Mesenchymal stem cell (in vitro differentiated cells and primary cell): Measurements from ENCODE around the gene CORO1C.

Experiments
- DNase-seq: peaks from one replicate; pipeline ENCODE4 v3.0.0-alpha.2; 2013
- H2AFZ ChIP-seq: one replicate; pipeline ENCODE4 v1.6.1; 2013; ENCODE audit warnings: low read depth, mild to moderate bottlenecking, control low read depth, inconsistent platforms, low read length, moderate library complexity
- H2AK5ac ChIP-seq: 2 replicates; pipeline ENCODE4 v1.6.1; 2013; ENCODE audit warnings: low read length, moderate library complexity, mild to moderate bottlenecking, inconsistent platforms; ENCODE audit not compliant: severe bottlenecking
- H2BK120ac ChIP-seq: one replicate; pipeline ENCODE4 v1.6.1; 2013; ENCODE audit warnings: low read depth, mild to moderate bottlenecking, inconsistent platforms, low read length, moderate library complexity
- H2BK12ac ChIP-seq, 2 experiments: one replicate each; pipeline ENCODE4 v1.6.1; 2013; ENCODE audit warnings: inconsistent platforms in 2 of 2, low read length in 2 of 2, mild to moderate bottlenecking in 2 of 2, moderate library complexity in 2 of 2, control low read depth in 1 of 2
- H2BK15ac ChIP-seq: one replicate; pipeline ENCODE4 v1.6.1; 2013; ENCODE audit warnings: mild to moderate bottlenecking, low read depth, inconsistent platforms; ENCODE audit not compliant: poor library complexity, severe bottlenecking
- H2BK5ac ChIP-seq: 2 replicates; pipeline ENCODE4 v1.6.1; 2013; ENCODE audit warnings: low read depth, mild to moderate bottlenecking, low read length, control low read depth, inconsistent platforms; ENCODE audit not compliant: poor library complexity, severe bottlenecking
- H3K14ac ChIP-seq, 2 experiments: one replicate each; pipeline ENCODE4 v1.6.1; 2013; ENCODE audit warnings: inconsistent platforms in 2 of 2, low read length in 2 of 2, control low read depth in 1 of 2, mild to moderate bottlenecking in 1 of 2, moderate library complexity in 1 of 2
- H3K18ac ChIP-seq, 2 experiments: one replicate each; pipeline ENCODE4 v1.6.1; 2013; ENCODE audit warnings: inconsistent platforms in 2 of 2, low read length in 2 of 2, control low read depth in 1 of 2, low read depth in 1 of 2, mild to moderate bottlenecking in 1 of 2
- H3K23ac ChIP-seq, 2 experiments: one replicate each; pipeline ENCODE4 v1.6.1; 2013; ENCODE audit warnings: inconsistent platforms in 2 of 2, low read length in 2 of 2, mild to moderate bottlenecking in 2 of 2, moderate library complexity in 2 of 2, control low read depth in 1 of 2
- H3K27ac ChIP-seq: 2 replicates; pipeline ENCODE4 v1.5.1; 2013; ENCODE audit warnings: mild to moderate bottlenecking, moderate library complexity, low read length, control low read depth, inconsistent platforms; ENCODE audit not compliant: poor library complexity, severe bottlenecking
- H3K27me3 ChIP-seq, 2 experiments: 2 replicates each; pipeline versions ENCODE4 v1.6.1 to v1.7.0; 2013; ENCODE audit warnings: low read length in 2 of 2, mild to moderate bottlenecking in 2 of 2, moderate library complexity in 2 of 2, control low read depth in 1 of 2, inconsistent platforms in 1 of 2; ENCODE audit not compliant: control insufficient read depth in 1 of 2, insufficient read depth in 1 of 2
- H3K36me3 ChIP-seq, 2 experiments: 2 replicates each; pipeline versions ENCODE4 v1.6.1 to v1.7.0; 2013; ENCODE audit warnings: low read length in 2 of 2, control low read depth in 1 of 2, inconsistent platforms in 1 of 2, low read depth in 1 of 2, mild to moderate bottlenecking in 1 of 2; ENCODE audit not compliant: insufficient read depth in 2 of 2, control insufficient read depth in 1 of 2
- H3K4ac ChIP-seq, 2 experiments: one replicate each; pipeline ENCODE4 v1.6.1; 2013; ENCODE audit warnings: inconsistent platforms in 2 of 2, low read length in 2 of 2, mild to moderate bottlenecking in 2 of 2, moderate library complexity in 2 of 2, control low read depth in 1 of 2, low read depth in 1 of 2
- H3K4me1 ChIP-seq: 2 replicates; pipeline ENCODE4 v1.6.1; 2013; ENCODE audit warnings: low read depth, low read length, control low read depth; ENCODE audit not compliant: control insufficient read depth, insufficient read depth
- H3K4me2 ChIP-seq: 2 replicates; pipeline ENCODE4 v1.6.1; 2013; ENCODE audit warnings: low read length, mild to moderate bottlenecking, inconsistent platforms; ENCODE audit not compliant: poor library complexity, severe bottlenecking
- H3K4me3 ChIP-seq, 2 experiments: 2 replicates each; pipeline versions ENCODE4 v1.5.1 to v1.7.0; 2013; ENCODE audit warnings: low read length in 2 of 2, mild to moderate bottlenecking in 2 of 2, control low read depth in 1 of 2, low read depth in 1 of 2; ENCODE audit not compliant: insufficient read depth in 1 of 2
- H3K79me1 ChIP-seq: replicated peaks from 2 replicates; pipeline ENCODE4 v1.6.1; 2013; ENCODE audit warnings: mild to moderate bottlenecking, control low read depth, low read length, inconsistent platforms; ENCODE audit not compliant: poor library complexity, severe bottlenecking
- H3K9ac ChIP-seq: 2 replicates; pipeline ENCODE4 v1.7.0; 2013; ENCODE audit warnings: mild to moderate bottlenecking, low read length, moderate library complexity
- H3K9me3 ChIP-seq: 2 replicates; pipeline ENCODE4 v1.7.0; 2013; ENCODE audit warnings: mild to moderate bottlenecking, low read length; ENCODE audit not compliant: control insufficient read depth
- H4K8ac ChIP-seq: one replicate; pipeline ENCODE4 v1.6.1; 2013; ENCODE audit warnings: inconsistent platforms, mild to moderate bottlenecking, low read length, moderate library complexity
- H4K91ac ChIP-seq: one replicate; pipeline ENCODE4 v1.6.1; 2013; ENCODE audit warnings: mild to moderate bottlenecking, low read length, inconsistent platforms
- WGBS: methylation state at CpG from one replicate; pipeline ENCODE4 v1.1.7; 2013; ENCODE audit warnings: mixed read lengths; 5-methylcytosine and 5-hydroxymethylcytosine counted together

Gene CORO1C

GRCh38 chr12:108677381-108677780 lies 53.9 kb downstream of the CORO1C start:
- no peak overlapping the region for H2BK5ac ChIP-seq
- DNase-seq = no peak
- peaks cover 12 to 57% of the 10 kb centered on the region in 2 experiments for H3K36me3 ChIP-seq
- H3K4me3 ChIP-seq = no peak overlapping the region
- no peak overlapping the region for H2BK12ac ChIP-seq
- H3K4me1 ChIP-seq = peaks cover 4% of the 10 kb centered on the region
- no peak overlapping the region for H2AFZ ChIP-seq
- no peak overlapping the region for H4K91ac ChIP-seq
- no peak overlapping the region for H3K14ac ChIP-seq
- H3K79me1 ChIP-seq = no peaks in the 10 kb centered on the region
- H3K4ac ChIP-seq = no peak overlapping the region
- WGBS = 96% methylated on average over 3 of the region's 3 CpGs
- no peak overlapping the region for H3K4me2 ChIP-seq
- no peak overlapping the region for H3K27ac ChIP-seq
- H3K23ac ChIP-seq = no peak overlapping the region
- no peak overlapping the region for H3K18ac ChIP-seq
- H3K9me3 ChIP-seq = no peaks in the 10 kb centered on the region
- H3K27me3 ChIP-seq = no peaks in the 10 kb centered on the region
- no peak overlapping the region for H2BK120ac ChIP-seq
- H2BK15ac ChIP-seq = no peak overlapping the region
- no peak overlapping the region for H4K8ac ChIP-seq
- H2AK5ac ChIP-seq = no peak overlapping the region
- no peak overlapping the region for H3K9ac ChIP-seq

- Histone ChIP-seq H2AFZ (no peak overlapping the region), H4K8ac (no peak overlapping the region), H3K4me1 (peaks cover 5% of the 10 kb centered on the region), H3K9ac (peak overlapping the region; percentile 31), H3K36me3 (peaks cover 14 to 63% of the 10 kb centered on the region in 2 experiments), H3K27ac (peak overlapping the region; percentile 43), H4K91ac (no peak overlapping the region), H3K14ac (no peak overlapping the region), H3K4me3 (no peak overlapping the region), H3K79me1 (no peaks in the 10 kb centered on the region), H3K27me3 (no peaks in the 10 kb centered on the region), H3K4ac (no peak overlapping the region), H3K4me2 (no peak overlapping the region), H3K18ac (no peak overlapping the region), H2BK5ac (no peak overlapping the region), H3K9me3 (no peaks in the 10 kb centered on the region), H2BK15ac (no peak overlapping the region), H2AK5ac (no peak overlapping the region), H2BK12ac (no peak overlapping the region), H3K23ac (no peak overlapping the region), H2BK120ac (no peak overlapping the region)
- WGBS = 100% methylated on average over 4 of the region's 5 CpGs
- no peak for DNase-seq
Measured at GRCh38 chr12:108676707-108677106, 54.6 kb downstream of the CORO1C start.

- Histone ChIP-seq H3K14ac (no peak overlapping the region), H2BK15ac (no peak overlapping the region), H2AFZ (no peak overlapping the region), H4K8ac (no peak overlapping the region), H3K9ac (no peak overlapping the region), H3K36me3 (peaks cover 16 to 63% of the 10 kb centered on the region in 2 experiments), H3K4me1 (peaks cover 8% of the 10 kb centered on the region), H2BK120ac (no peak overlapping the region), H2BK5ac (no peak overlapping the region), H3K4ac (no peak overlapping the region), H3K4me2 (no peak overlapping the region), H3K18ac (no peak overlapping the region), H3K4me3 (no peak overlapping the region), H2BK12ac (no peak overlapping the region), H4K91ac (no peak overlapping the region), H3K27me3 (no peaks in the 10 kb centered on the region), H3K27ac (no peak overlapping the region), H3K23ac (no peak overlapping the region), H2AK5ac (no peak overlapping the region), H3K9me3 (no peaks in the 10 kb centered on the region), H3K79me1 (no peaks in the 10 kb centered on the region)
- DNase-seq = no peak
- WGBS = 99% methylated on average over 3 of the region's 4 CpGs
Measured at GRCh38 chr12:108675792-108676191, 55.5 kb downstream of the CORO1C start.

GRCh38 chr12:108672054-108672453 lies 59.3 kb downstream of the CORO1C start:
- Histone ChIP-seq H3K79me1 (peaks cover 2% of the 10 kb centered on the region), H3K27me3 (no peaks in the 10 kb centered on the region)
- WGBS = 92% methylated on average over 3 of the region's 3 CpGs

More at GRCh38 chr12:108672054-108672453, 59.3 kb downstream of the CORO1C start:
- Histone ChIP-seq H3K36me3 (peaks cover 17 to 44% of the 10 kb centered on the region in 2 experiments), H3K4me3 (no peak overlapping the region), H3K14ac (no peak overlapping the region), H2BK15ac (no peak overlapping the region), H3K27ac (no peak overlapping the region), H3K23ac (no peak overlapping the region), H2BK5ac (no peak overlapping the region), H3K4me2 (no peak overlapping the region), H3K18ac (no peak overlapping the region), H3K4me1 (peaks cover 11% of the 10 kb centered on the region), H3K9me3 (no peaks in the 10 kb centered on the region), H3K4ac (no peak overlapping the region), H2BK12ac (no peak overlapping the region), H3K9ac (no peak overlapping the region), H2AFZ (no peak overlapping the region), H2AK5ac (no peak overlapping the region), H4K91ac (no peak overlapping the region), H2BK120ac (no peak overlapping the region), H4K8ac (no peak overlapping the region)
- DNase-seq = no peak
